Stimulated activated CD8-positive, alpha-beta memory T cell treated with anti-CD3 and anti-CD28 coated beads, Interleukin-4, amount 100 ng/mL, for 4 hours (primary cell): ENCODE data around the gene SAP30L.

Experiments used
- DNase-seq, 2 donors: peaks; one replicate each; pipeline ENCODE4 v3.0.0-alpha.2; 2020; ENCODE audit warnings: low read depth in 2 of 2, low spot score in 1 of 2

Gene SAP30L

DNA sequence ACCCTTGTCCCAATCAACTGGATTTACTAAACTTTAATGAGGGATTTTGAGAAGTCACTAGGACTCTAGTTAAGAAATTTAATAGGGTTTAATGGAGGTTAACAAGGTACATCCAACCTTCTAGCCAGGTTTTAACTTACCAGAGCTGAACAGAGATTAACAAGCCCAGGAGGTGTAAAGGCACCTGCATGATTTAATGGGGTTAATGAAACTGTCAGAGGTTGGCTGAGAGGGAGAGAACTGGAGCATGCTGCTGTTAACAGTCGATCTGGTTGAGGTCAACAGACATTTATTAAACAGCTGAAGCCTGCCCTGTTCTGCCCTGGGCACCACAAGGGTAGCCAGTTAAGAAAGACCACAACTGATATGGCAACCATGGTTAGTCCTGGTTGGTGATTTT is 18.6 kb downstream of the SAP30L start:
- DNase-seq = no peak

DNA sequence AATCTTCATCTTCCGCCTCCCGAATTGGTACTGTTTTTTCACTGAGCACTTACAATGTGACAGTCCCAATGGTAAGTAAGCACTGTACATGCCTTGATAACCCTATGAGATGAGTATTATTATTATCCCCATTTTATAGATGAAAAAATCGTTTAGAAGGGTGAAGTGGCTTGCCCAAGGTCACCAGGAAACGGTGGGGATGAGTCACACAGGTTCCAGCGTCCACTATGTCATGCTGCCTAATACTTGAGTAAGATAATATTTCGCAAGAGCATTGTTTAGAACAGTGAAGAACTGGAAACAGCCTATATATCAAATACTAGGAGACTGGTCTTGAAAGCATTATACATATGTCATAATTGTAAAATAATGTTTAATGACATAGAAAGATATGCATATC is 19.4 kb downstream of the SAP30L start:
- DNase-seq = no peak

DNA sequence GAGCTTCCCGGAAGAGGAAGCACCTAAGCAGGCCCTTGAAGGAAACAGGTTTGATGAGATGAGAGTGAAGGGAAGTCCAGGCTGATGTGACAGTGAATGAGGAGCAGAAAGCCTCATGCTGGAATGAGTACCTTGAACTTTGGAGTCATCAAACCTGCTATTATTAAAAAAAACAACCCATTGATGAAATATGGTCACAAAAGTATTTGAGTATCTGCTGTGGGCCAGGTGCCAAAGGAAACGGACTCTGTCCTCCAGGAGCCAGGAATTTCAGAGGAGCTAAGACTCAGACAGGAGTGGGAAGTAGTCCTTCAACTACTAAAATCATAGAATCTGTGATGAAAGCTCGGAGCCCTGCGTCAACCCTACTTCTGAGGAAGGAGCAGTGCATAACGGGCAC is 20.4 kb downstream of the SAP30L start:
- no peak for DNase-seq

DNA sequence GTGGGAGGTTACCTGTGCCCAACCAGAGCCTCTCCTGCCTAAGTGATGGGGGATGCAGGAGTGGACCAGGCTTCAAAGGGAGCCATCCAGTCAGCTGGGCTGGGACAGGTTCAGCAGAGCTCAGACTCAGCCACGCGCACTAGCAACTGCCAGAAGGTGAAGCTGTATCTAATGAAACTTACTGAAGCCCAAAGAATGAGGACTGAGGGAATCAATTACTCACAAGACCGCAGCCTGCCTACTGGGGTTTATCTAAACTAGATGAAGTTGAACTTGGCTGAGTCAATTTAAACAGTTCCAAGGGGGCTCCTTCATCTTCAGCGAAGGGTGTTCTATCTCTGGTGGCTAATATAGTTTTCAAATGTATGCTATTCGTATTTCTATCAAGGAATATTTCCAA is 20.9 kb downstream of the SAP30L start:
- no peak for DNase-seq

DNA sequence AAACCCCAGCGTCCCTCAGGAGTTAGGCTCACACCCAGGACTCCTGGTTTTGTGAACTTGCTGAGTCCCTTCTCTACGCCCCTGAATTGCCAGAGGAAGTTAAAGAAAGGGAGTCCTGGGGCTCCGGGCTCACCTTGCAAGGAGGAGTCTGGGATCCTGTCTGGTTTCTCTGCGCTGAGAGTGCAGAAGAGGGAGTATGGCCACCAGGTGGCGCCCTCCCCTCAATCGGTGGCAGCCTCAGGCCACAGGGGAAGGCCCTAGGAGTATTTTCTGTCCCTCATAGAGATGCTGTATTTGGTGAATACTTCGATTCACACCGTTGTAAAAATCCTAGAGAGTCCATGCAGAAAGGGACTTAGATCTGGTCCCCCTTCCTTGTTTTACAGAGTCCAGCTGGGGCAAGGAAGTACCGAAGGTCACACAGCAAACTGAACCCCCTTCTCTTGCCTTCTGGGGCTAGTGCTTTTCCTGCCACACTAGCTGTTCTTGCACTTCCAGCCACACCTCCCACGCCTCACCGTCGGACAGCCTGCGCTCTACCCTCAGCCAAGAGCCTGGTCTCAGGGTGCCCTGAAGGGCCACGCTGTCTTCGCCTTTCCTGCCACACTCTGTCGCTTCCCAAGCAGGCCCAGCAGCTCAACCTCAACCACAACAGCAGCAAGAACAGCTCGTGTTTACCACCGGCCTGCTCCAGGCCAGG is 22.0 kb downstream of the SAP30L start:
- peak; percentile 37 to 60 for DNase-seq

DNA sequence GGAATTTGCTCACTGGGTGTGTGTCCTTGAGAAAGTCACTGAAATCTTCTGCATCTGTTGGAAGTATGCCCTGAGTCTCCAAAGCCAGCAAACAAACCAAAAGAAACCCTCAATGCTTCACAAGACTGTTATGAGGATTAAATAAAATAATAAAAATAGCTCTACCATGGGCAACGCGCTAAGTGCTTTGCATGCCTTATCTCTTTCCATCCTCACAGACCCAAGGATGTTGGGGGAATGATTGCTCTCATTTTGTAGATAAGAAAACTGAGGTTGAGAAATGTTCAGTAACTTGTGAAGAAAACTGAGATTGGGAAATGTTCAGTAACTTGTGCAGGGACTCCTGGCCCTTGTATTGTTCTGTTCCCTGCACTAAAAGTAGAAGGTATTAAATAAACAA is 24.3 kb downstream of the SAP30L start:
- DNase-seq = no peak

DNA sequence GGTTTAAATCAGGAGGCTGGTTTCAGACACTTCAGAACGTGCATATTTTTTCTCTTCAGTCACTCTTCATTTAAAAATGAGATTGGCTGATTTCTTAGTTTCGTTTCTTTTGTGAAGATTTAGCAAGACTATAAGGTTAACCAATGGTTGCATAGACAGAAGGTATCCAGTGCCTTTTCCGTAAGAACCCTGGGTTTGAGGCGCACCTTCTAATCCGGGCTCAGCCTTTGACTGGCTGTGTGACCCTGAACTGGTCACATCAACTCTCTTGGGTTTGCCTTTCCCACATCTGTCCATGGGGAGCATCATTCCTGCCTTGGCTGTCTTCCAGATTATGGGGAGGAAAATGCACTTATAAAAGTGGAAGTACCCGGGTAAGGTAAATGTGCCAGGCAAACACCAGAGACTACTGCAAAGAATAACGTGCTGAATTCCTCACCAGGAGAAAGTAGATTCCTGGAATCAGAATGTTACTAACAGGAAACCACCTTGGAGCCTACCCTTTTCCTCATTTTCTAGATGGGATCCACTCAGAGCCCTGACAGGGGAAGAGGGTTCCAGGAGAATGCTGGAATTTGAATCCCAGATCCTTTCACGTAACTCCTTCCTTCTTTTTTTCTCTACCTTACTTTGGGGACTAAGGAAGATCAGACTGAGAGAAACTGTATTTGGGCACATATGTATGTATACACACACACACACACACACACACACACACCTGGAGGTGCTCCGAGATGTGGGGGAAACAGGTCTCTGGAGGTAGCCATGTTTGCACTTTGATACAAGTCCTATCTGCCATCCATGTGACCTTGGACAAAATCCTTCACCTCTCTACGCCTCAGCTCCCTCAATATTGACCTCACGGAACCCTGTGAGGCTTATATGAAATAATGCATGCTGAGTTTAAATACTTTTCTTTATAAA is 25.4 kb downstream of the SAP30L start:
- DNase-seq = no peak

DNA sequence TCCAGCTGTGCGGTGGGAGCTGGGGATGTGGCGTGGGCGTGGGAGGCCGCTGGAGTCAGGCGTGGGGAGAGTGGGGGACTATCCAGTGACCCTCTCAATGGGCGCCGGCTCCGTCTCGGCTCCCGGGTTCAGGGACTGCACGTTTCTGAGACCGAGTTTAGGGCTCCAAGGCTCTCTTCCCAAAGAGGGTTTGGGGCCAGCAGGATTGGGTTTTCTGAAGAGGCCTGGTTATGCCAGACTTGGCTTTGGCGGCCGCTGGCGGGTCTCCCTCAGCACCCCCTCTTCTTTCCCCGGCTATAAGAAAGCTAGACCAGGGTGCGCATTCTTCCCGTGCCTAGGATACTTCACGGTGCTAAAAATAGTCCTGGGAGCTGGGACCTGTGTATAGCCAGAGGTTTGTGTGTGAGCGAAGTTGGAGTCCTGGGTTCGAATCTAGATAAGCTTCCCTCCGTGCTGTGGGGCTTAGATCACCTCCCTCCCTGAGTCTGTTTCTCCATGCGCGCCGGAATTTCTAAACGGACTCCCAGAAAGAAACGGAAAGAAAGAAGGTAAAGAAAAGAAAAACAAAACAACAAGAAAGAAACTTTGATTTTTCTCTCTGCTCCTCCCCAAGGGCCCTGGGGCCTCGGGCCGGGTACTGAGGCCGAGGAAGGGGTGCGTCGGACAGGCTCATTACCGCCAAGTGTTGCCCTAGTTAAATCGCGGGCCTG is 27.2 kb downstream of the SAP30L start:
- DNase-seq = no peak

DNA sequence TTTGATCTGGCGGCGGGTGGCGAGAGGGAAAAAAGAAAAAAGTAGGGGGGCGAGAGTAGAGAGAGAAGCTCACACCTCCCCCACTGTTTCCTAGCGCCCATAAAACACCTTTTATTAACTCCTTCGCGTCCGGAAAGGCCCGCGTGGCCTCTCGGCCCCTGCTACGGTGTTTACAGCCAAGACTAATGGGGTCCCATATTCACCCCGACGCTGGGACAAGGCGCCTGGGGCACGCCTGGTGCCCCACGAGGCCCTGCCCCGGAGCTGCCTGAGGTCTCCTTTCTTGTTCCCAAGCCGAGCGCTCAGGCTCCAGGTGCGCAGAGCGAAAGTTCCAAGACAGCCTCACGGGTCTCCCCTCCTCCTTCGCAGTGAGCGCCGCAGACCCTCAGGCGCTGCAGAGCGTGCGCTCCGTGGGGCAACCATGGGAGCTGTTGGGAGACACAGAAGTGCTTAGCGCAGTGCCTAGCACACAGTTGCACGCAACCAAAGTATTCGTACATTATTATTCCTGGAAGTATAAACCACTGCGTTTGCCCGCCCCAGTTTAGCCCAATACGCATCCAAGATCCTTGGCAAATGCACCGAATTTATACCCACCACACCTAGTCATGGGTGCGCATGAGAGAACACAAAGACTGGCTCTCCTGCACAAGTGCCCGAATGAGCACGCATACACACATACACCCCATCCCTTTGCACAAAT is 27.9 kb downstream of the SAP30L start:
- no peak for DNase-seq

DNA sequence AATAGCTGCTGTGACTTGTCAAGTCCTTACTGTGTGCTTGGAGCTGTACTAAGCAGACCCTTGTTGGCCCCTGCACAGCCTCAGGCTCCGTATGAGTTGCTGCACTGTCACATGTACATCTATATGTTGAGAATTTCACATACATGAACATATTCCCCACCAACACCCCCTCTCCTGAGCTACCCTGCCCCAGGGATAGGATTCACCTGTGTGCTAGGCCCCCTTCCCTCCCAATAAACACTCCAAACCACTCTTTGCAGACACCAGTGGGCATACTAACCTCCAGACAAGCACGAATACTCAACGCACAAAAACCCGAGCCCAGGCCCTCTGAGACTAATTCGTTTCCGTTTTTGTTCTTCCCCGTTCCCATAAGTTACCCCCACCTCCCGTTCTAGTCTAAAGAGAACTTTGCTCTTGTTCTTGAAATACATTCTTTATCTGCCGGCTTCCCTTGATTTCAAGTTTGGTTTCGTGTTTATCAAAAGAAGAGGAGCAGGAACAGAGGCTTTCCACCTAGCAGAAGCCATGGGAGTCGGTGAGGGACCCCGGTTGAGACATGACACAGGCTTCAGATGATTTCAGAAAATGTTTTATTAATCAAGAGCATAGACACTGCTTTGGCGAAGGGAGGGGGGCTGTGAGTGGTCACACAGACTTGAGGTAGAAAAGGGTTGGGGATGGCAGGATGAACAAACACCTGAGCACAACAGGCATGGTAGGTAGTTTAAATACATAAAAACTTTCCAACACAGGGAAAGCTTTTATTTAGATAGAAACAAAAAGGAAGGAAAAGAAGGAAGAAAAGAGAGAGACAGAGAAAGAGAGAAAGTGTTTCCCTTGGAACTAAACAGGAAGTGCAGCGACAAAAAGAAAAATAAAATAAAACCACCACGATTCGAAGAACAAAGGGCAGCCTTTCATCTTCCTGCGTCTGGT is 28.9 kb downstream of the SAP30L start:
- no peak for DNase-seq

DNA sequence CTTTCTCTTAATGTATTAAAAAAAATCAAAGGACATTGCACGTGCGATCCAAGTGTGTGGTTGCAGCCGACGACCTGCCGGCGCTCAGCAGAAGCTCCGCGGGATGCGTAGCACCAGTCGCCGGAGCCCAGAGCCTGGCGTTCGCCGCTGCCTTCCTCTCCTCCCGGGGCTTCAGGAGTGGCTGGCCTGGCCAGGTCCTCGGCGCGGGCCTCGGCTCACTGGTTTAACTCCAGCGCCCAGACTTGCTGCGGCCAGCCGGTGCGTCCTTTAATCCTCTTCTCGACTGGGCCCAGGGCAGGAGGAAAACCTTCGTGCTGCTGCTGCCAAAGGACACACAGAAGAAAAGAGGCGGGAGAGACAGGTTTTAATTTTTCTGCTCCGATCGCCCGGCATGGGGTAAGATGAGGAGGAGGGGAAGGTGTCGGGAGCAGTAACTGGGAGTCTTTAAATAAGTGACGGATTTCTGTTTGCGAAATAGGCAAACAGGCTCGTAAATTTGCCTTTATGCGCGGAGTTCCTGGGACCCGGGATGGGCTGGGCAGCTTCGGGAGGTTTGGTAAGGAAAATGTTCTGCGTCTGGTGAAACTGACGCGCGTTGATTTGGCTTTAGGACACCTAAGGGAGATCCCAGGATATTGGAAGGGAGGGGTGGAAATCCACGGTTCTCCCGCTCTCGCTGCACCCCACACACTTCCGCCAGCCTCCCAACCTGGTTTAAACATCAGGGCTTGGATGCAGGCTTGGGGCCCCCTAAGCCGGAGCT is 30.0 kb downstream of the SAP30L start:
- DNase-seq = no peak

DNA sequence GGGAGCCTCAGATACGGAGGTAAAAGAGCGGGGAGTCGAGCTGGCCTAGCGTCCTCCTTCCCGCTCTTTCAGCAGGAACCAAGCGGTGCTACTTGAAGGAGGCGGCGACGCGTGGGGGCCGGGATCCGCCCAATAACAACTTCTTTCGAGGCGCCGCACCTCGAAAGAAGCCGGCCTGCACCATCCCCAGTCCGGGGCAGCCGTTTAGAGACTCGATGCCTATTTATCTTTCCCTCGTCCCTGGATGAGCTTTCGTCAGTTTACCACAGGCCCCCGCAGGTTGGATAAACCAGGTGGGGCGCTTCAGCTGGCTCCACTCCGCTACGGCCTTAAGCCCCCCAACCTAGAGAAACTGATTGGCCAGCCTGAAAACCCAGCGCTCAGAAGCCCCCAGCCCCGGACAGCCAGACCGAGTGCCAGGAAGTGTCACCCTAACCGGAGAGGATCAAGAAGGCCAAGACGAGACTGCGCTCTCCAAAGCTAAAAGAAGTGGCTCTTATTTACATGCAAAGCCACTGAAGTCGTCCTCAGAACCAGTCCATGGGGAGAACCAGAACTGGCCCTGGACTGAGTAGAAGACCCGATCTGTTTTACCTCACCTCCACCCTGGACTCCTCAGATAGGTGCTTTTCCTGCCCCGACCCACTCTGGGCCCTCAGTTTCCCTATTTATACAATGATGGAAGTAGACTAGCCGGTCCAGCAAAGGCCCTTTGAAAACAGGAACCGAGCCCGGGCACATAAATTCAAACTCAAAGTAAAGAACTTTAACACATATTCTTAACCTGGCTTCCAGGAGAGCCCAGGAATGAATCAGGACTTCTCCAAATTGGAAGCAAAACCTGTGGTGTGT is 30.8 kb downstream of the SAP30L start:
- no peak for DNase-seq

DNA sequence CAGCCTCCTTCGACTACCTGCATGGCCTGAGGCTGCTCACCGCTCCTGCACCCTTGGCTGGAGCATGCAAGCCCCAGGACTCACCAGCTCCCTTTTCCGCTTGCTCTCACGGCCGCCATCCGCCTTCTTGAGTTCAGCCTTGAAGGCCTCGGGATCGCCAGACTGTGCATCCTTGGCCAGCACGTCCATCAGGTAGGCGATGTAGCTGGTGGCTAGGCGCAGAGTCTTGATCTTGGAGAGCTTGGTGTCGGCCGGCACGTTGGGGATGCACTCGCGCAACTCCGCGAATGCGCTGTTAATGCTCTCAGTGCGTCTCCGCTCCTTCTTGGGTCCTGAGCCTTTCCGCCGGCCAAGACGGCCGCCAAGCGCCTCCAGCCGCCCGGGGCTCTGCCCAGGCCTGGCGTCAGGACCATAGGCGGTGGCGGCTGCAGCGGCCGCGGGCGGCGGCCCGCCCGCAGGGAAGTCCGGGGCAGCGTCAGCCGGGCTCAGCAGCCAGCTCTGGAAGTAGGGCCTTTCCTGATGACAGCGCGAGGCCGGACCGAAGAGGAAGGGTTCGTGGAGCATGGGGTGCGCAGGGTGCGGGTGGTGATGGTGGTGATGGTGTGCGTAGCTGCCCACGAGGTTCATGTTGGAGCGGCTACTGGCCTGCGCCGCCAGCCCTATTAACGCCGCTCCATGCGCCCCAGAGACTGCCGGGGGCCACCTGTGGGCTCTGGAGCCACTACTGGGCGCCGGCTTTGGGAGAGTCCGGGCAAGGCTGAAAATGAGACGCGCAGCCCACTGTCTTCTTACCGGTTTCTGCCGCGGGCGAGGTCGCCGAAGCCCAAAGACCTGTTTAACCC is 31.8 kb downstream of the SAP30L start:
- no peak for DNase-seq

DNA sequence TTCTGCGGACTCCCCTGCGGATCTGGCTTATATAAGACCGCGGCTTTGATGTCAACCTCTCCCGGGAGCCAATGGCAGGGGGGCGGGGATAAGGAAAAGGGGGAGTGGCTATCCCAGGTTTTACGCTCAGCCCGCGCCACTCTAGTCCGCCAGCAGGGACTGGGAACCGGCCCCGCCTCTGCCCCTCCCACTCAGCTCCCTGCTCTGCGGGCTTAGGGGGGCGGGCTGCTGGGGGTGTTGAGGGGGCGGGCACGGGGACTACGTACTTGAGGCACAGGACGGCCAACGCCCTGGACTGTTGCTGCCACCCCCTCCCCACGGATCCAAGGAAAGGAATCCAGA is 32.4 kb downstream of the SAP30L start, which contains the start of gene HAND1:
Gene HAND1 (minus strand): TSS at position 4 of the 342 bp plus-strand sequence. CDS start 219 bp downstream, outside the sequence.
- DNase-seq = no peak

DNA sequence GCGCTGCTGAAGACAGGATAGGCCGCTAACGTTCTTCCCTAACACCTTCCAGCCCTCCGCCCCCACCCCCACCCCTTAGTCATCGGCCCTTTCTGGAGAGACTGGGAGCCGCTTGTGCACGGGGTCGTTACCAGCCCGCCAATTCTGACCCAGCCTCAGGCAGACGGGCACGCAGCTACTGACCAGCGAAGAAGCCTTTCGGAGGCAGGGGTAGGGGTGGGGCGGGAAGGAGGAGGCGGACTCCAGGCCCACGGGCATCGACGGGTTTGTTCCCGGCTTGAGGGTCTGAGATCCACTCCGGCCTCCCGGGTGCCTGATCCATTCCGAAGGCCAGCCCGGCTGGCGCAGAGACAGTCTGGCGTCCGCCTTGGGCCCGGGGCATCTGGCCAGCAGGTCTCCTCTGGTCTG is 33.0 kb downstream of the SAP30L start:
- no peak for DNase-seq

DNA sequence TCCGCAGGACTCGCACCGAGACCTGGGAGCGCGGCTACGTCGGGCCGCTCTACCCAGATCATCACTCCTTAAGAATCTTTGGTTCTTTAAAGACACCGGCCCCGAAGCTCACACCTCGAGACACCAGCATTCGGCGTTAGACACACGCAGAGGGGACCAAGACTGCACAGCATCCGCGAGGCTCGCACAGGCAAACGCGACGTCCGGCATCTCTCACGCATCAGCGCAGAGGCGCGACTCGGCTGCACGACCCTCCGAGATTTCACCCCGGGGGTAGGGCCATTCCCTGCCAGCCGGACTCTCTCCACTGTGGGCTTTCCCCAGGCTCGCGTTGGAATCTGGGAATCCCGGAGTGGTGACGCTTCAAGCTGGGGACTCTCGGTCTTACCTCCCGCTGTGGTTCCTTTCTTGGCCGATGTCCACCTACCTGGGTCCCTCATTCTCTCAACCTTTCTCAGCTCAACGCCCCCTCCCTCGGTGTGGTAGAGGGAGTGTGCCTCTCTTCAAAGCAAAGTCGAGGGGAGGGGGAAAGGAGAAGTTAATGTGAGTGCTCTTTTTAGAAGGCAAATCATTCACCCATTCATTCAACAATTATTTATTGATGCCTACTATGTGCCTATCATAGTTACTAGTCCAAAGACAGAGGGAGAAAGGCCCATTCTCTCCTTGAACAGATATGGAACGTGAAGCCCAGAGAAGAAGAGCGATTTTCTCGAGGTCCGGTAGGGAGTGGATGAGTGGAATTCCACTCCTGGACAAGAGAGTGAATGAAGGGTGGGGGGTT is 33.6 kb downstream of the SAP30L start:
- no peak for DNase-seq
